IPS DF 6.9 (cell line): ENCODE data around the gene SCYL1.
A peak's percentile ranks its signal among the peaks of the same experiment; 100 is the strongest.

Source experiments
- DNase-seq: peaks from one replicate; pipeline ENCODE4 v3.0.0-alpha.2; 2013; ENCODE audit warnings: low read depth, low spot score
- H3K27ac ChIP-seq: one replicate; pipeline ENCODE4 v1.5.1; 2013; ENCODE audit warnings: low read length, control low read depth
- H3K27me3 ChIP-seq: 2 replicates; pipeline ENCODE4 v1.6.1; 2013; ENCODE audit warnings: mild to moderate bottlenecking, low read length; ENCODE audit not compliant: control insufficient read depth, insufficient read depth
- H3K36me3 ChIP-seq: 2 replicates; pipeline ENCODE4 v1.6.1; 2013; ENCODE audit warnings: low read length; ENCODE audit not compliant: control insufficient read depth, insufficient read depth
- H3K4me1 ChIP-seq: 2 replicates; pipeline ENCODE4 v1.6.1; 2013; ENCODE audit warnings: low read length; ENCODE audit not compliant: control insufficient read depth, insufficient read depth
- H3K4me3 ChIP-seq: 2 replicates; pipeline ENCODE4 v1.5.1; 2013; ENCODE audit warnings: mild to moderate bottlenecking, low read length
- H3K9me3 ChIP-seq: 2 replicates; pipeline ENCODE4 v1.6.1; 2013; ENCODE audit warnings: low read length, inconsistent platforms; ENCODE audit not compliant: control insufficient read depth, insufficient read depth
- WGBS: extraction: QIAGEN DNeasy Blood & Tissue Kit; methylation state at CpG from one replicate; pipeline ENCODE4 v1.1.7; 2013; ENCODE audit warnings: mixed read lengths, missing lambda C conversion rate; ENCODE audit not compliant: insufficient read length, insufficient coverage; 5-methylcytosine and 5-hydroxymethylcytosine counted together

SCYL1 gene

DNA sequence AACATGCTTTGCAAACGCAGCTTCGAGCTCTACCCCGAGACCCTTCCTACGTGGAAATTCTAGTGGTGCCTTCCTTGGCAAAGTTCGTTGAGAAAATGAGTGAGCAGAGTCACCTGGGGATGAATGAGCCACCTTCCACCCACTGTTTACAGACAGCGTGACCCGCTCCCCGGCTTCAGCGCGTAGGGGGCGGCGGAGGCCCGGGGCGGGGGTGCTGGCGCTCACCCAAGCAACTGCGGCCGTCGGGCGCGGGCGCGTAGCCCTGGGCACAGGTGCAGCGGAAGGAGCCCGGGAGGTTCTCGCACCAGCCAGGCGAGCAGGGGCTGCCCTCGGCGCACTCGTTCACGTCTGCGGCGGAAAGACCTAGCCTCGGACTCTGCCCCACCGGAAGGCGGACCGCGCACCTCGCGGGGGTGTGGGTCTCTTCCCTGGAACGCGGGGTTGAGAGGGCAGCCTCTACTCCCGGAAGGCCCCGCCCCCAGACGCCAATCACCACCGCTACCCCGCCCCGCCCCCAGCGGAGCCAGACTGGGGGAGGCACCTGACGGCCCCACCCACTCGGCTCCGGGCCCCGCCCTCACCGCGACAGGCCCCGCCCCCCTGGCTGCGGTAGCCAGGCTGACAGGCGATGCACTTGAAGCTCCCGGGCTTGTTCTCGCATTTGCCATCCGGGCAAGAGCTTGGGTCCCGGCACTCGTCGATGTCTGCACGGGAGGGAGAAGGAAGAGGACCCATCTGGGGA lies 21.5 kb downstream of the SCYL1 start:
- WGBS, result no CpG with 5 or more reads among the region's 64 CpGs
- no peaks in the 10 kb centered on the region for H3K36me3 ChIP-seq
- no peaks in the 10 kb centered on the region for H3K9me3 ChIP-seq
- peak overlapping the region; percentile 60; the same call in 1 of the 2 replicates for H3K4me3 ChIP-seq
- H3K27ac ChIP-seq, result no peak overlapping the region
- peaks cover 4% of the 10 kb centered on the region for H3K4me1 ChIP-seq
- no peak for DNase-seq
- H3K27me3 ChIP-seq, result peaks cover 5% of the 10 kb centered on the region; the same call in 1 of the 2 replicates

DNA sequence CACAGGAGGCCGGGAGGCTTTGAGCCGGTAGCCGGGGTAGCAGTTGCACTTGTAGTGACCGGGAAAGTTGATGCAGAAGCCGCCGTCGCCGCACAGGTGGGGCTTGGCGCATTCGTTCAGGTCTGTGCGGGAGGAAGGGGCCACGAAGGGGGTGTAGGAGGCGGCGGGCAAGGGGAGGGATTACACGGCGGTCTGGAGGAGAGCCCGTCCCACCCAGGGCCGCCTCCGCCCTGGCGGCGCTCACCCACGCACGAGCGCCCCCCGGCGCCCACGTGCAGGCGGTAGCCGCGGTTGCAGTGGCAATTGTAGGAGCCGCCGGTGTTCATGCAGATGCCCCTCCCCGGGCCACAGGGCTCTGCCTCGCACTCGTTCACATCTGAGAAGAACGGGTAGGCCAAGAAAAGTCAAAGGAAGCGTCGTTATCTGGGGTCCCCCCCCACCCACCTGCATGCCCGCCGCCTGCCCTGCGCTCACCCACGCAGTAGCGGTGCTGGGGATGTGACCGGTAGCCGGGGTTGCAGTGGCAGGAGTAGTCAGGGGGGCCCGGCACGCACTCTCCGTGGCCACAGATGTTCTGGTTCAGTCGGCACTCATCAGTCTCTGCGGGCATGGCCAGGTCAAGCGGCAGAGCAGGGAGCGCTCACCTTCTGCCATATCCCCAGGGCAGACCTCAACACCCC lies 22.7 kb downstream of the SCYL1 start:
- peaks cover 5% of the 10 kb centered on the region; the same call in 1 of the 2 replicates for H3K27me3 ChIP-seq
- H3K4me1 ChIP-seq, result peaks cover 7% of the 10 kb centered on the region
- H3K36me3 ChIP-seq, result no peaks in the 10 kb centered on the region
- H3K9me3 ChIP-seq, result no peaks in the 10 kb centered on the region
- no CpG with 5 or more reads among the region's 52 CpGs for WGBS
- 0 out of 2 replicates have a peak overlapping the region, but pooled peaks have one; percentile 2 for H3K4me3 ChIP-seq
- H3K27ac ChIP-seq, result no peak overlapping the region
- no peak for DNase-seq

DNA sequence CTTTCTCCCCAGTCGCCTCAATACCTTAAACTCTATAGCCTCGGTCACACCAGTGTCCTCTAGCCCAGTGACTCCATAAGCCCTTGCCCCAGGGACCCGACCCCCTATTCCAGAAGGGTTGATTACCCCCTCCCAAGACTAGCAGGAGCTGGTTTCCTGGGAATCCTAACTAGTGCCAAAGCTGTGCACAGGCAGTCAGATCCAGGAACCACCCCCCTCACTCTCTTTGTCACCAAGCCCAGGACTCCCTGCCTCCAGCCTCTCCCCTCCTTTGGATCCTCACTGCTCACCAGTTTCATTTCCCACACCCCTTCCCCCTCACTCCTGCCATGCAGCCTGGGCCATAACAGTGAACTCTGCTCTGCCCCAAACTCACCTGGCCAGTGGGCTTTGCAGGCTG lies 23.5 kb downstream of the SCYL1 start:
- H3K36me3 ChIP-seq, result no peaks in the 10 kb centered on the region
- no peak overlapping the region for H3K4me3 ChIP-seq
- no peak for DNase-seq
- peaks cover 5% of the 10 kb centered on the region; the same call in 1 of the 2 replicates for H3K27me3 ChIP-seq
- no peaks in the 10 kb centered on the region for H3K9me3 ChIP-seq
- WGBS, result no CpG with 5 or more reads among the region's 3 CpGs
- peaks cover 9% of the 10 kb centered on the region for H3K4me1 ChIP-seq
- no peak overlapping the region for H3K27ac ChIP-seq

DNA sequence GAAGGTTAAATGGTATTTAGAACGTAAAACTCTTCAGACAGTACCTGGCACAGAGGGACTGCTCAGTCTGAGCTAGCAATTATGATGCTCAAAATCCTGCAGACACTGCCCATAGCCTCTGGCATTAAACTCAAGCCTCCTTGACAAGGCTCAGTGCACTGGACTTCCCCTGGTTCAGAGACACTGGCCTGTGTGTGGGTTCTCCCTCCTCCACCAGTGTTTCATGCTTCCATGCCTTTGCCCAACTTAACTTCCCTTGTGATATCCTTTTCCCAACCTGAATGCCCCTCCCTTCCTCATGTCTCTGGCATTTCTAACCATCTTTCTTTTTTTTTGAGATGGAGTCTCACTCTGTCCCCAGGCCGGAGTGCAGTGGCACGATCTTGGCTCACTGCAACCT lies 24.2 kb downstream of the SCYL1 start:
- H3K4me1 ChIP-seq, result peaks cover 10% of the 10 kb centered on the region
- H3K9me3 ChIP-seq, result no peaks in the 10 kb centered on the region
- H3K36me3 ChIP-seq, result no peaks in the 10 kb centered on the region
- no peak overlapping the region for H3K27ac ChIP-seq
- DNase-seq, result no peak
- H3K4me3 ChIP-seq, result no peak overlapping the region
- H3K27me3 ChIP-seq, result peaks cover 5% of the 10 kb centered on the region; the same call in 1 of the 2 replicates
- WGBS, result no CpG with 5 or more reads among the region's 3 CpGs

DNA sequence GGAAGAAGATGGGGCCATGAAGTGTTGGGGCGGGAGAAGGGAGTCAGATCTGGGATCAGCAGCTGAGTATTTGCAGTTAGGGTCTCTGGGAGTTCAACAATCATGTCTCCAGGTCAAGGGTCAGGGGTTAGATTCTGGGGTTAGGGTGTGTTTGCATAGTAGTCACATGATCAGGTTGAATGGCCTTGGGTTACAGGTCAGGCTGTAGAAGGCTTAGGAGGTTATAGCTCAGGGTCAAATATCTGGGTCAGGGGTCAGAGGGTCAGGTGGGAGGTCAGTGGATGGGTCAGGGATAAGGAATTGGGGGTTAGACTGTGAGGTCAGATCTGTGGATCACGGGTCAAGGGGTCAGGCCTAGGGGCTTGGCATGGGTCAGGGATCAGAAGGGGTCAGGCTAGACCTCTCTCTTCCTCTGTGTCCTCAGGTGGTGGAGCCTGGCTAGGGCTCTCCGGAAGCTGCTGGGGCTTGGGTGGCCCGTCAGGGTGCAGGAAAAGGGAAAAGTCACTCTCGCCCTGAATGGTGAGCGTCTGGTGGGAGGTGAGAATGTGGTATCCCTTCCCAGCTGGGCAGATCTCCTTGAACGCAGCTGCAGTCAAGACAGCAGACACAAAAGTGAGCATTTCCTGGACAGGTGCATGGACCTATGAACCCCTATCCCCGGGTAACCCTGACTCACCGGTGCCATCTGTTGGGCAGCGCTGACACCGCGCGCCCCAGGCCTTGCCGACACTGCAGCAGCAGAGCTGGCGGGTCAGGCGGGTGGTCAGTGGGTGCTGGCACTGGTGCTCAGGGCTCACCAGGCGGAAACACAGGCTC lies 26.9 kb downstream of the SCYL1 start:
- no peaks in the 10 kb centered on the region for H3K9me3 ChIP-seq
- no peak overlapping the region for H3K27ac ChIP-seq
- no peak overlapping the region for H3K4me3 ChIP-seq
- H3K4me1 ChIP-seq, result peaks cover 11% of the 10 kb centered on the region
- H3K27me3 ChIP-seq, result no peaks in the 10 kb centered on the region; the same call in 1 of the 2 replicates
- WGBS, result no CpG with 5 or more reads among the region's 17 CpGs
- H3K36me3 ChIP-seq, result no peaks in the 10 kb centered on the region
- no peak for DNase-seq

DNA sequence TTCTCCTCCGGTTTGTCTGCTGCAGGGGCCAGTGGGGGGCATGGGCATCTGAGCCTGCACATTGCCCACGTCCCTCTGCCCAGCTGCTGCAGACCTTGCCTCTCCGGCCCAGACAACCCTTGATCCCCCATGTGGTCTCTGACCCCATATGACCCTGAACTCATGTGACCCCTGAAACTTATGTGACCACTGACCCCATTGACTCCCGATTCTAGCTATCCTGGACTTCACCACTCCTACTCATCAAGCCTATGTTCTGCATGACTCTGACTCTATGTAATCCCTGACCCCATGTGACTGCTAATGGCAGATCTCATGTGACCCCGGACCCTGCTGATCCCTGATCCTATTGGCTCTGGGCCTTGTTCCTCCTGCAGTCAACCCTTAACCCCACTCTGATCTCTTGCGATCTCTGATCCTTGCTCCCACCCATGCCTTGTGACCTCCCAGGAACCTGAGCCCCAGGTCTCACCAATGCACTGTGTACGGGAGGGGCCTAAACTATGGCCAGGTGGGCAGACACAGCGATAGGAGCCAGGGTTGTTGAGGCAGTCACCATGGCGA lies 27.6 kb downstream of the SCYL1 start:
- Histone ChIP-seq H3K9me3 (no peaks in the 10 kb centered on the region), H3K27ac (no peak overlapping the region), H3K4me1 (peaks cover 9% of the 10 kb centered on the region), H3K36me3 (no peaks in the 10 kb centered on the region), H3K27me3 (no peaks in the 10 kb centered on the region; the same call in 1 of the 2 replicates), H3K4me3 (no peak overlapping the region)
- DNase-seq, result no peak
- WGBS, result no CpG with 5 or more reads among the region's 9 CpGs

DNA sequence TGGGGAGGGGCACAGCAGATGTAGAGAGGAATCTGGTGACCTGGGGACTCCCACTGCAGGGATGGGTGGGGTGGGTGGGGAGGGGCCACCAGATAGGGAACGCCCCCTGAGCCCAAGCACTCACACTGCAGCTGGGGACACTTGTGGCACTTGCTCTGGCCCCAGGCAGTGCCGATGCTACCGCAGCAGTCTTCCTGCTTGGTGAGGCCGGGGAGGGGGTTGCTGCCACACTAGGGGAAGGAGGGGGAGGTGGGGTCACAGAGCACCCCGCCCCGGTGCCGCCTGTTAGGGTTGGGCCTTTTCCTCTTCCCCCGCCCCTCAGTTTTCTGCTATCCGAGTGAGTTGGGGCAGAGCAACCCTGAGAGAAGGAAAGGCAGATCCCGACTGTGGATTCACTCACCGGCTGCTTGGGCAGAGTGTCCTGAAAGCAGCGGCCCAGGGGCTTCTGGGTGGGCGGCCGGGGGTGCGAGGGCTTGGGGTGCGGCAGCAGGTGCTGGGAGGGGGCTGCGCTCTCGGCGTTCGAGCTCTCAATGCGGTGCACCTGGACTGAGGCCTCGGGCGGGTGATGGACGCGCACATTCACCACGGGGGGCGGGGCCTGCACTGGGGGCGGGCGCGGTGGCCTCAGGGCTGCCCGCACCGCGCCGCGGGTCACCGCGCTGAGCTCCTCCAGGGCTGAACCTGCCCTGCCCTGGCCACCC lies 28.6 kb downstream of the SCYL1 start:
- no peak for DNase-seq
- Histone ChIP-seq H3K27me3 (no peaks in the 10 kb centered on the region; the same call in 1 of the 2 replicates), H3K9me3 (no peaks in the 10 kb centered on the region), H3K27ac (no peak overlapping the region), H3K36me3 (no peaks in the 10 kb centered on the region), H3K4me1 (peaks cover 9% of the 10 kb centered on the region), H3K4me3 (peak overlapping the region; percentile 20; the same call in 1 of the 2 replicates)
- WGBS, result no CpG with 5 or more reads among the region's 37 CpGs

DNA sequence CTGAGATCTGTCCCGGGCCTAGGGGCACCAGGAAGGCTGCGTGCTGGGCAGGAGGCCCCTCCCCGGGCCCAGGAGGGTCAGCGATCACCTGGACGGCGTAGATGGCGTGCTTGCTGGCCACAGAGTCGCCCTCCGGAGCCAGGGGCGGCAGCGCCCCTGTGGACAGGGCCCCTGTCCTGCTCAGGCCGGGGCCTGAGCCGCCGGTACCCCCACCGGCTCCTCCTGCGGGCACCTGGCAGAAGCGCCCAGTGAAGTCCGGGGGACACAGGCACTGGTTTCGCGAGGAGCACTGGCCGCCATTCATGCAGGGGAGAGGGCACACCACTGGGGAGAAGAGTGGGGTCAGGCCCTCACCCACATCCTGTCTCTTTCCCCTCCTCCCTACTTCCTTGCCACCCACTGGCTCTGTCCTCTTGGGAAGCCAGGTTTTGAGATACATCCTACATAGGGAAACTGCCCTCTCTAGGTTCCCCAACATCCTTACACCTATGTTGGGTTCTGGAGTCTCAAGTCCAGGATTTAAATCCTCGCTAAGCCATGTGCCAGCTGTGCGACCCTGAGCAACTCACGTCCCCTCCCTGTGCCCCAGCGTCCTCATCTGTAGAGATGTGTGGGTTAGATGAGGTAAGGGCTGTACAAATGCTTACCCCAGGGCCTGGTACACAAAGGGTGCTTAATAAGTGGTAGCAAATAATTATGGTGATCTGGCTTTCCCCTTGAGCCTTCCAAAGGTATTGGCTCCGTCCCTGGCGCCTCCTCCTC lies 29.4 kb downstream of the SCYL1 start:
- H3K27ac ChIP-seq, result no peak overlapping the region
- no peaks in the 10 kb centered on the region for H3K9me3 ChIP-seq
- no peaks in the 10 kb centered on the region; the same call in 1 of the 2 replicates for H3K27me3 ChIP-seq
- H3K4me1 ChIP-seq, result peaks cover 15% of the 10 kb centered on the region
- no CpG with 5 or more reads among the region's 27 CpGs for WGBS
- no peaks in the 10 kb centered on the region for H3K36me3 ChIP-seq
- no peak for DNase-seq
- H3K4me3 ChIP-seq, result peak overlapping the region; percentile 20; the same call in 1 of the 2 replicates

DNA sequence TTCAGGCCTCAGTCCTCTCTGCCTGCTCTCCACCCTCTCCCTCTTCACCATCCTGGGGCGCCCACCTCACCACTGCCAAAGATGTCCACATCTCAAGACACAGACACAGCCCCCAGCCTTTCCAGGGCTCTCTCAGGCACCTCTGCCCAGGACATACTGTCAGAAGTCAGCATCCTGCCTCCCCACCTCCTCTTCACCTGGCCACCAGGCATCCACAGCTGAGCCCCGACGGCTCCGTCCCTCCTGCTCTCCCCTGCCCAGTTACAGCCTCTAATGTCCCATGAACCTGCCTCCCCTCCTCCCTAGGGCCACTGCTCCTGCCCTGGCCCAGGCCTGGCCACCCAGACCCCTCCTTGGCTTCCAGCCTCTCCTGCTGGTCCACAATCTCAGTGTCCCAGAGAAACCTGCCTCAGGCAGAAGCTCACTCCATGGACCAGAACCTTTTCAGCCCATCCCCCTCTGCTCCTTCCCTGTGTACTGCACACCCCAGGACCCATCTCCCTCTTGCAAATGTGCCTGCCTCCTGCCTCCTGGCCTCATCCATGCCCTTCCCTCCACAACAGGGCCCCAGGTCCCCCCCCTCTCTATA lies 30.1 kb downstream of the SCYL1 start:
- Histone ChIP-seq H3K27ac (no peak overlapping the region), H3K4me3 (no peak overlapping the region), H3K36me3 (no peaks in the 10 kb centered on the region), H3K4me1 (peaks cover 18% of the 10 kb centered on the region), H3K9me3 (no peaks in the 10 kb centered on the region), H3K27me3 (no peaks in the 10 kb centered on the region; the same call in 1 of the 2 replicates)
- no CpG with 5 or more reads among the region's 4 CpGs for WGBS
- no peak for DNase-seq
